ENCODE data around the gene OLIG3.

- no peak for TF ChIP-seq STAT6 (CRISPR knock-in tag; conservative IDR thresholded peaks at IDR 0.05; ENCODE audit: low read depth)
- TF ChIP-seq CREM (CRISPR knock-in tag; IDR thresholded peaks at IDR 0.05): no peak
- no peak for TF ChIP-seq CTCF (IDR thresholded peaks at IDR 0.05)
- TF ChIP-seq ZNF512 (CRISPR knock-in tag; IDR thresholded peaks at IDR 0.05; ENCODE audit: borderline replicate concordance): no peak
These were observed 16.7 kb upstream of the OLIG3 start for GRCh38 chr6:137510923-137511322.

All from WTC11 (cell line).